HG02884 (cell line): ENCODE measurements around the gene HOXA2.

Experiments
- ATAC-seq: cut with Tn5 transposase; IDR thresholded peaks from one replicate; pipeline ENCODE4 v1.9.1; 2021; ENCODE audit warnings: mild to moderate bottlenecking, moderate library complexity; ENCODE audit not compliant: unreplicated experiment

The HOXA2 gene

DNA sequence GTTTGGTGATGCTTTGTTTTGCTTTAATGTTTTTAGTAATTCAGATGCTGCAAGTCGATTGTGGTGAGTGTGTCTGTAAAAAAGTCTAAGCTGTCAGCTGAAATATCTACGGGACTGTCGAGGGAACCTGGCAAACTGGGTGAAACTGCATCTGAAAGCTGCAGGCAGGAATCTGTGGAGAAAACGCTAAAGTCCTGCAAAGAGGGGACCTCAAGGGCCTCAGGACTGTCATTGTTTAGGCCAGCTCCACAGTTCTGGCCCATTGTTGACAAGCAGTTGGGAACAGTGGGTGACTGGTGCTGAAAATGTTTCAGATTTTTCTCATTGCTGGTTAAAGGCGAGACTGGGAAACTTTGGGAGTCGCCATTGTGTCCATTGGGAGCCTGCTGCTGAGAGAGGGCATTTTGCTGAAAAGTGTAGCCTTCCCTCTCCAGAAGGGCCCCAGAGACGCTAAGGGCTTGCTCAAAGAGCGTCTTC lies 1.8 kb downstream of the HOXA2 start:
- no peak for ATAC-seq

DNA sequence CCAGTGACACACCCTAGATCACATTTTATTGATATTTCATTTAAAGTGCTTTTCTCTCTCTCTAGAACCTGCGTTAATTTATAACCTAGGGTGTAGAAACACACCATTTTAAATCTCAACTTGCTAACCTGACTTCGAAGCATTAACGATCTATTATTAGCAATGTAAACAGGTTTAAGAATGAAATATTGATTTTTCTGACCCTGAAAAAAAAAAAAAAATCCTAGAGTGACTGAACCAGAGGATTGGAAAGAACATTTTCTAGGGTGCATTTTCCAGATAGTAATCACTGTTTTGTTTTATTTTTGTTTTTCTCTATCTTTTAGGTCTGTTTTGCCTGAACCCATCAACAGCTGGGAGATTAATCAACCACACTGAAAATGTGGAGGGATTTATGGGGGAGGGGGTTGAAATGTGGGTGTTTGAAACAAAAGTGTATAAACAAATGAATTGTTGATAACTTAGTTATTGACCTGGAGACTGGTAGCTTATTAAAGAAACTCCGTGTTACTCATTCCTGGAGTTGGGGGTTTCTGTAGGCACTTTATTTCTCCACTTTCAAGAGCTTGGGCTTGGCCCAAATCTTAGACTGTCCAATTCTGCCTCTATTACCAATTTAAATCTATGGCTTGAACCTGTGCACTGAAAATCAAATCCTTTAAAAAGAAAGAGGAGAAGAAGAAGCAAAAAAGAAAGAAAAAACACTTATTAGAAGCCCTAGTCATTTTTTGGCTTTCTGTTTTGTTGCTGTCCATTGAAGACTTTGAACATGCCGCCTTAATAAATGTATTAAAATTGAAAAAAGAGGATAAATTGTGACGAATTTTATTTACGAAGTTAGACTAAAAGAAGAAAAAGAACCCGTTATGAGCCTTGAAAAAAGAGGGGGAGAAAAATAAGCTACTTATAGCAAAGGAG lies 2.8 kb downstream of the HOXA2 start:
- ATAC-seq = no peak

DNA sequence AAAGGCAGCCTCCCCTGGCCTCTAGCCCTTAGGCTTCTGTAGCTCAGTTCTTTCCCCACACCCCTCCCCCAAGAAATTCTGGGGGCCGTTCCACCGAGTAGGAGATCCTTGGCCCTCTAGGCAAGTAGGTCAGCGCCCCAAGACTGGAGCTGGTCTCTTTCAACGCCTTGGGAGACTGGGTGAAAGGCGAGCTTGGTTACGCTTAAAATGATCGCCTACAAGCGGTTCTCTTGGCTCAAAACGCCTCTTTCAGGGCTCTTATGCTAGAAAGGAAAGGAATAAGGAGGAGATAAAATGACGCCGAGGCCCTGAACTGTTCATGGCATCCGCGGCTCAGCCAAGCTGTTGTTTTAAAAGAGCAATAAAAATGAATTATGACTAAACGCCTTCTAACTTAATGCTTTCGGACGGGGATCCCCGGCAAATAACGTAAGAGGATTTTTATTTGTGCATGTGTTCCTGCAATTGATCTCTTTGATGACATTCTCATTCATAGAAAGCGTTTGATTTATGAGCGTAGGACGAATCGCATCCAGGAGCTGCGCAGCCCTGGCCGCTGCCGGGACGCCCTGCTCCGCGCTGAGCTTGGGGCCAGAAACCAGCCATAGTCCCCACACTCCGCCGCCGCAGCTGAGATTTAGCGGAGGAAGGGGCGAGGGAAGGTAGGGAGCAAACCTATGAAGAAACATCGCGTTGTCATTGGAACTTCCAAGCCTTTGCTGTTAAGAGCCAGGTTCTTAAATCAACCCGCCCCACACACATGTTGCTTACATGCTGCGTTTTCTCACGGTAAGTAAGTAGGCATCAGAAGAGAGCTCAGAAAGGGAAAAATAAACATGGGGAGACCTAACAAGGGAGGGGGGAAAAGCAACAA lies 3.7 kb downstream of the HOXA2 start:
- no peak for ATAC-seq

DNA sequence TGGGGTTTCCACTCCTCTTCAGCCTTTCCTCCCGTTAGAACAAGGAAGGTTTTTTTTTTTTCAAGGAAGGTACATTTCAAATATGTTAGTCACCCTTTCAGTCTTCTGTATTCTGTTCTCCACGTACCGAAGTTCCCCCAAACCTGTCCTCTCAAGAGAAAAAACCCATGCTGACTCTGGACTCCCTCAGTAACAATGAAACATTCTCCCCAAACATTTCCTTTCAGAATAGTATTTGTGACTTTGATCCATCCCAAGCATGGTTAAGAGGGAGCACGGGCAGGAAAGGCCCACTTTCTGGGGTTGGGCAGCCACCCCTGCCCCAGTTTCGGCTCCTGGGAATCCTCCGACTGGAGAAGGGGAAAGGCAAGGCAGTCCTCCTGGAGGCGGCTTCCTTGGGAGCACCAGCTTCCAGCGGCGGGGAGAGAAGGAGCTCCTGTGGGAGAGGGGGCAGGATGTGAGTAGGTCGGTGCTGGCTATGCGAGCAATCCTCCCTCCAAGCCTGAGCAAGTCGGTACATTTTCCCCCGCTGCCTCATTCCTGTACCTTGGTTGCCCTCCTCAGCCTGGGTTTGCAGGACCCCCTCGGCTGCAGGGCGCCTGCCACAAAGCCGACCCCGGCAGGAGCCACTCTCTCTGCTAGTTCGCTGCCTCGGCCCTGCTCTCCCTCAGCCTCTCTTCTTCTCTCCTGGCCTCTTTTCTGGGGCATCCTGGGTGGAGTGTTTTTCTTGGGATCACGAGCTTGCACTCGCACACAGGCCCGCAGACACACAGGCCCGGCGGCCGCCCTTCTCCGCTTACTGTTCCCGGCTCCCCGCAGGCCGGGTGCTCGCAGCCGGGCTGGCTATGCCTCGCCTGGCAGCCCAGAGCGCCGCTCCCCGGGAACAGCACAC lies 4.6 kb downstream of the HOXA2 start:
- ATAC-seq = no peak

DNA sequence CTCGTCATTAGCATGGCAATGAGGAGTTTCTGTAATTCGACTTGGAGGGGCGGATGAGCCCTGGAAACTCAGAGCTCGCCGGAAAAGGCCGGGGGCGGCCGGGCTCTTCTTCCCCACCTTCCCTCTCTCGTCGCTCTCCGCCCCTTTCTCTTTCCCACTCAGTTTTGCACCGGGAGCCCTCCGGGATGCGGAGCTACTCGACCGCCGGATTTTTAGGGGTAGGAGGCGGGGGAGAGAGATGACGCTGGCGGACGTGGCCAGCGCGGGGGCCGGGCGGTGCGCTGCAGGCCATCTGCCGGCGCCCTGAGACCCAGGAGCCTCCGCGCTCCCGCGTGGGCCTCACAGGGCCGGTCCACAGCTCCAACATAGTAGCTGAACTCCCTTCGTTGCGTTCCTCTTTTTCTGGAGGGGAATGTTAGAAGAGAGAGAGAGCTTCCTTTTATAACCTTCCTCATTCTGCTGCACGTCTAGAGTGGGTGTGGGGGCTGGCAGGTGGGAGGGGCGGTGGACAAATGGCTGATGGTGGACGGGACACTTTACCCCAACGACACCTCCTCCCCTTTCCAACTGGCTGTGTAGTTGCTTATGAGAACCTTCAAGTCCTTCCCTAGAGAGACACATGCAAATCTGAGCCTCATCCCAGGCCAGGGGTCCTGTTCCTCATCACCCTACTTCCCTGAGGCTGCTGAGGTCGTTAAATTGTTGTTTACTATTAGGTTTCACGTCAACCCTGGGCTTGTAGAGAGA lies 5.5 kb downstream of the HOXA2 start:
- ATAC-seq = no peak

DNA sequence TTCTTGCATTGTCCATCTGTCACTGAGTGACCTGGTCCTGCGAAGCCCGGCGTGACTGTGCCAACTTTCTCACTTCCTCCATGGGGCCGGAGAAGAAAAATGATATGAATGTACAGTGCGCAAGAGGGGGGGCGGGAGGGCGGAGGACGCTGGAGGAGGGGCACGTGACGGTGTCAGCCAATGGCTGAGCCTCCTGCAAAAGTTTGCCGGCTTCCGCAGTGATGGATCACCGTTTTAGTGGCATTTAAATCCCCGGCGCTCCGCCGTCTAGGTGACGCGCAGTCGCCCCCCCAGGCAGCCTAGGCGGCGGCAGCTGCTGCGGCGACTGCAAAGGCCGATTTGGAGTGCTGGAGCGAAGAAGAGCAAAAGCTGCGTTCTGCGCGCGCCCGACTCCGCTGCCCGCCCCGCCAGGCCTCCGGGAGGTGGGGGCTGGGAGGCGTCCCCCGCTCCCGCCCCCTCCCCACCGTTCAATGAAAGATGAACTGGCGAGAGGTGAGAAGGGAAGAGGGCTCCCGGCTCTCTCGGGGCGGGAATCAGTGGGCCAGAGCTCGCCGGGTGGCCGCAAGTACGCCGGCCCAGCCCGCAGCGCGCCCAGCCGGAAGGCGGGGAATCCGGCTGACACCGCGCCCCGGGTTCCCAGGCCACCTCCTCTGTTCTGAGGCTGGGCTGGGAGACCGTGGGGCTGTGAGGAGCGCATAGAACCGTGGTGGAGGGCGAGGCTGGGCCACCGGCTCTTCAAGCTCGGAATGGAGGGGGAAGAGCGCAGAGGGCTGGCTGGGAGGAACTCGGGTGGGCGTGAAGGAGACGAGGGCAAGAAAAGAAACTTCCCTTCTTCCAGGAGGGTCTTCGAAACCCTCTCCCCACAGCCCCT lies 6.4 kb downstream of the HOXA2 start, which contains the start of gene HOXA1:
Gene HOXA1 (minus strand): TSS at position 104 of the 871 bp plus-strand sequence. CDS start 88 bp downstream, at position 16.
- peak; percentile 90 for ATAC-seq

DNA sequence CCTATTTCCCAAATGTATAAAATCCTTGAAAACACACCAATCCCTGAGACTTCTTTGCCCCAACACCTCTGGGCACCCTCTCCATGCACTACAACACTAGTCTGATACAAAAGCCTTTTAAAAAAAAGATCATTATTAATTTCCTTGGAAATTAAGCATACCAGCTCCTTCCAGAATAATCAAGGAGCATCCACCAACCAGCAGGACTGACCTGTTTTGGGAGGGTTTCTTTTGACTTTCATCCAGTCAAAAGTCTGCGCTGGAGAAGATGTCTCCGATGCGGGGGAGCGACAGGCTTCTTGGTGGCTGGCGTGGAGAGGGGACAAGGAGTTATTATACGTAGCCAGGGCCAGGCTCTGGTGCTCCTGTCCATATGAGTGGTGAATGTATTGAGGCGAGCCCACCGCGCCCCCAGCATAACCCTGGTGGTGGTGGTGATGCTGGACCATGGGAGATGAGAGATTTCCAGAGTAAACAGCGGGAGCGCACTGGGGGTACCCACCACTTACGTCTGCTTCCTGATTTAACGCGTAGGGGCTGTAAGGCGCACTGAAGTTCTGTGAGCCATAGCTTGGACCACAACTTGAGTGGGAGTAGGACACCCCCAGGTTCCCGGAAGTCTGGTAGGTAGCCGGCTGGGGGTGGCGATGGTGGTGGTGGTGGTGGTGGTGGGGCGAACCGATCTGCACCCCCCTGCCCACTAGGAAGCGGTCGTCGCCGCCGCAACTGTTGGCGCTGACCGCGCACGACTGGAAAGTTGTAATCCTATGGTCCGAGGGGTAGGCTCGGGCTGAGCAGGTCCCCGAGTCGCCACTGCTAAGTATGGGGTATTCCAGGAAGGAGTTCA lies 7.2 kb downstream of the HOXA2 start:
- ATAC-seq = peak; percentile 15

DNA sequence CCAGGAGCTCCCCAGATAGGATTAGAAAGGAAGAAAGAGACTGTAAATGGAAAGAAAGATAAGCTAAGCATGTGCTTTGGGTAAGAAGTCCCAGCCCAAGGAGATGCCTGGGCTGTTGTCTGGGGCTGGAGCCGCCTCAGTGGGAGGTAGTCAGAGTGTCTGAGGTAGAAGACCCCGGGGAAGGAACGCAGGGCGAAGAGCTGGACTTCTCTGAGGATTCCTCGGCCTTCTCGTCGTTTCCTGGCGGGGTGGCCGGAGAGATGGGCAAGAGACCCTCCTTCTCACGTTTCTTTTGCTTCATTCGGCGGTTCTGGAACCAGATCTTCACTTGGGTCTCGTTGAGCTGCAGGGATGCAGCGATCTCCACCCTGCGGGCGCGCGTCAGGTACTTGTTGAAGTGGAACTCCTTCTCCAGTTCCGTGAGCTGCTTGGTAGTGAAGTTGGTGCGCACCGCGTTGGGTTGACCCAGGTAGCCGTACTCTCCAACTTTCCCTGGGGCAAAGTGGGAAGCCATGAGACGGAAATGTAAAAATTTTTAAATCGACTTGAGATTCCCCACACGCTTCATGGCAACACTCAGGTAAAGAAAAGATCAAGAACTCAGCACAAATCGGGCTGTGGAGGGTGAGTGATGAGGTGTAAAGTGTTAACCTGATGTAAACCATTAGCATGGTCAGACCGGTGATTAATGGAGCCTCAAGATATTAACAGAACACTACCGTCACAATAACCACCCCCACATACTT lies 8.0 kb downstream of the HOXA2 start:
- ATAC-seq = no peak

DNA sequence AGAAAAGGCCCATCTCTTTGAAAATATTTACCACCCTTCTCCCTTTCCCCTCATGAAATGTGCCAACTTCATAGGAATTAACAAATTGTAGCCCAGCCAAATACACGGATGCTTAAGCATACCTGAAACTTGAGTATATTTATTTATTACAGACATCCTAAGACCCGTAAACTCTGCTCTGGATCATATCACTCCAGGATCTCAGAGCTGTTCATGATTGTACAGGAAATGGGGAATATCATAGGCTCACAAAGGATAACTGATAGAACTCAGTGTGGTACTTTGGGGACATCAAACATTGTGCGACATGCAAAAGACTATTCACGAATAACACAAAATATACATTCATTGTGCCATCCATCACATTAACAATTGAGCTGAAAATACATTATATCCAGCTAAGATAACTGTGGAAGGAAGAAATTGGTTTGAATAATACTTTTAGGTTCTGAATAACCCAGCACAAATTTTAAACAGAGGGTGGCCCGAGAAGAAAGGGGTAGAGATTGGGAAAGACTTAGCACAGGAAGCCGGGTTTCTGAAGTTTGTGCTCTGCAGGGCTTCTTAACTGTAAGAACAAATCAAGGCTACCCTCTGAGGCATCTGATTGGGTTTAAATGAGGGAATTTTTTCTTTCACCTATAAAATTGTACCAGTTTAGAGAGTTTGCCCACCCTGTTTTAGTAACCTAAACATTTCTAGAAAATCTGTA lies 9.1 kb downstream of the HOXA2 start:
- ATAC-seq = no peak

DNA sequence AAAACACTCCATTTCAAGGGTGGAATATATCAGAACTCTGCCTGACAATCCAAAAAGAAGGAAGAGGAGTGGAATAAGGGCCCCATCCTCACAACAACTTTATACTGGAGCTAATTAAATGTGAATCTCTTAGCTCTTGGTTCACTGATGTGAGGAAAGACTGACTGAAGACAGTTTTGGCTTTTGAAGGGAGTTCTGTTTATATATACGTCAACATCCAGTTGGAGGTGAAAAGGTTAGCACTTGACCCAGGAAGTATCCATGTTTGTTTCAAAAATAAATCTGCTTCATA lies 9.7 kb downstream of the HOXA2 start:
- ATAC-seq = no peak

DNA sequence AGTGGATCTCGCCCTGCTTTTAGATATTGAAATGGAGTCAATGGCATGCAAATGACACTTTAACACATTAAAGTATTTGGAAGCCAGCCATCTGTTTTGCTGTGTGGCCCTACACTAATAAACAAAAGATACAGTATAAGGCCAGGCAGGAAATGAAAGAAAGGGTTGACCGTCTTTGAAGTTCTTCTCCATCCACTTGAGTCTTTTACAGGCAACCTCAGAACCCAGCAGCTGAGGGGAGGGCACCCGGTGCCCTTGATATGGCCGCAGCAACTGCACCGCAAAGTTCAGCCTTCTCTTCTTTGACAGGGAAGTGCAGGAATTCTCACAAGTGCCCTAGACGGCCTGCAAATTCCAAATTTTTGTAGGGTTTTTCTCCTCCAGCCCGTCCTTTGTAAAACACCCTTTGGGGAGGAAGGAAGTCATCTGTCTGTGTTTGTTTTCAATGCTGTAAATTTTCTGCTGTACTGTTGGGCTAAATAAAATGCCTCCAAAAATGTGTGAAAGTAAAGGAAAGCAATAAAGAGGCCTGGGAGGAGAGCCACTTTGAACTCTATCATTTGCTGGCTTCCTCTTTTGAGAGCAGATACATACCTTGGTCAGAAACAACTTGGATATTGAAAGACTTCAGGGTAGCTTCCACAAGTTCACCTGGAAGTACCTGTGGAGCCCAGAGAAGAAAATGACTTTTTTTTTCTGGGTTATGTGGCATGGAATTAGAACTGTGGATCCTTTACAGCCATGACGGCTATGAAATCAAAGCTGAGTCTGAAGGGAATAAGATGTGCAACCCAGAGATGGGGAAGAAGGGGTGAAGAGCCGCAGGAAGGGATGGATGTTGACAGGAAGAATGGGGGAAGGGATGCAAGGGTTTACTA lies 10.3 kb downstream of the HOXA2 start:
- no peak for ATAC-seq

DNA sequence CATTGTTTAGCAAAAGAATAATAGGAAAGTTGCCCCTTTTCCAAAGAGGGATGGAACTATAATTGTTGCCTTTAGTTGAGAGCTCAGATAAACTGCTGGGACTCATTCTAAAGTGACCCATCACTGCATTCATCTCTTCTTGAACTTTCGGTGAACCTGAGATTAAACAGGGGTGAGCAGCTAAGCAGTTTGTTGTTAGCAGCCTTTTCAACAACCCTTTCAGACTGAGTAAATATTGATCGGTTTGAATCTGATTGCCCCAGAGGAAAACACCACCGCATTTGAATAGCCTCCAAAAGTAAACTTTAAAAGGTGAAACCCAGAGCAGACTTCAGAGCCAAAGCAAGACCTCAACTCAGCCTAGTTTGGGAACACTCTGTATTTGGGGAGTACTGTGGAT lies 11.4 kb downstream of the HOXA2 start:
- ATAC-seq = no peak

DNA sequence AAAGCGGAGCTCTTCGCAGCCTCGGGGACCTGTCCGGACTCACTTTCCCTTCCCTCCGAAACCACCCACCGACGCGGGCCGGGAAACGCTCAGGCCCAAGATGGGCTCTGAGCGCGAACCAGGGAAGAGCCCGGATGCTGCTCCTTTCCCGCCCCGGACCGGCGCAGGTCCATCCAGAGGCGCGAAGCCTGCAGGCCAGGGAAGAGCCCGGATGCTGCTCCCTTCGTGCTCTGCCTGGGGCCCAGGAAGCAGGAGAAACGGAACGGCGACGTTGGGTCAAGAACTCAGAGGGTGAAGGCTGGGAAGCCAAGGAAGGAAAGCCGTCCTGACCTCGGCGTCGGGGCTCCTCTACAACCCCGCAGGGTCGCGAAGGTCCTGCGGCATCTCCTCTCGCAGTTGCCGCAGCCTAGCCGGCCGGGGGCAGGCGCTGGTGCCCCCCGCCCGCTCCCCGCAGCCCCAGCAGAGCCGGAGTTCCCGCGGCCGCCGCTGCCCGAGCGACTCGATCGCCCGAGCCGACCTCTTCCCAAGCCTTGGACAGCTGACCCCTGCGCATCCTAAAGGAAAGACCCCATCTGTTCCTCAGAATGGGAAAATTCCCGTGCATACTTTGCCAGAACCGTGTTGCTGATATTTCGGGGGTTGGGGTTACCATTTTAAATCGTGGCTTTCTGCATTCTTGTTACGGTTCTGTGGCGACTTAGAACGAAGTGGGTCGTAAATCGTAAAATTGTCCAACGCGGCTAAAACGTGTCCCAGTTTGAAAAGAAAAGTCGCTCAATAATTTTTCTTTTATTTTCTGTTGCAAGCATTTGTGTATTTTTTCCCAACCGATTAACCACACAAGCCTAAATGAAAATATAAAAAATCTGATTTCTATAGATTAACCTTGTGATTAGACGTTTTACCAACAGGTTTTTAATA lies 14.2 kb downstream of the HOXA2 start:
- ATAC-seq = no peak

DNA sequence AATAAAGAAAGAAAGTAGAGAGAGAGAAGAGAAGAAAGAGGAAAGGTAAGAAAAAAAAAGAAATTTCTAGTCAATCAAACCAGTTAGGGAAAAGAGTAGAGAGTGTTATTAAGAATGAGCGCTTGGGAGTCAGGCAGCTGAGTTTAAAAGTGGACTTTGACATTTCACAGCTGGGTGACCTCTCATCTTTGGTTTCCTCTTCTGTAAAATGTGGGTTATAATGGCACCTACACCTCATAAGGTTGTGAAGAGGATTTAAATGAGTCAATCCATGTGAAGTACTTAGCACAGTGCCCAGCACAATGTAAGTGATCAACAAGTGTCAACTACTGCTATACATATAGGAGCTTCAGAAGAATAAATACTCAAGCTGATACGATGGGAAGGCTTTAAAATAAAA lies 18.8 kb downstream of the HOXA2 start:
- ATAC-seq = no peak

DNA sequence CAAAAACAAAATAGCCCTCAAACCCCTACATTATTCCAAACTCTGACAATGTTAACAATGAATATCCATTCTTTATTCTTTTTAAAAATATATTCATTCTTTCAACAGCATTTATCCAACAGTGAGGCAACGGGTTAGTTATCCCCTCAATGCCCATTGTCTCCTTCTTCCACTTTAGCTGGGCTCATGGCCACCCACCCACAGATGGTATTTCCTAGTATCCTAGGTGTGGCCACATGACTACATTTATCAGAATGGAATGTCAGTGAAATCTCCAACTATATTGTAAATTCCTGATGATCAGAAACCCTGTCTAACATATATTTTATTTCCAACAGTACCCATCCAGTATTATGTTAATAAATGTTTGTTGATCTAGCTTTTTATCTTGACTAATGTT lies 20.3 kb downstream of the HOXA2 start:
- no peak for ATAC-seq
